ENCODE results near the gene C1QTNF6.

Gene C1QTNF6

DNA sequence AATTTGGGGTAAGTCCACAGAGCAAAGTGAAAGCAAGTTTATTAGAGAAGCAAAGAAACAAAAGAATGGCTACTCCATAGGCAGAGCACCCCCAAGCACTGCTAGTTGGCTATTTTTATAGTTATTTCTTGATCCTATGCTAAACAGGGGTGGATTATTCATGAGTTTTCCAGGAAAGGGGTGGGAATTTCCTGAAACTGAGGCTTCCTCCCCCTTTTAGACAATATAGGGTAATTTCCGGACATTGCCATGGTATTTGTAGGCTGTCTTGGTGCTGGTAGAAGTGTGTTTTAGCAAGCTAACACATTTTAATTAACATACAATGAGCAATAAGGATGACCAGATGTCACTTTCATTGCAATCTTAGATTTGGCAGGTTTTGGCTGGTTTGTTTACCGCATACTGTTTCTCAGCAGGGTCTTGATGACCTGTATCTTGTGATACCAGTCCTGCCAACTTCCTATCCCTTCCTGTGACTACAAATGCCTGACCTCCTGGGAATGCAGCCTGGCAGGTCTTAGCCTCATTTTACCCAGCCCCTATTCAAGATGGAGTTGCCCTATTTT lies 937 bp upstream of the C1QTNF6 start:
- no peak for DNase-seq

GRCh38 chr22:37187552-37187890 lies 526 bp downstream of the C1QTNF6 start:
- DNase-seq, result no peak

DNA sequence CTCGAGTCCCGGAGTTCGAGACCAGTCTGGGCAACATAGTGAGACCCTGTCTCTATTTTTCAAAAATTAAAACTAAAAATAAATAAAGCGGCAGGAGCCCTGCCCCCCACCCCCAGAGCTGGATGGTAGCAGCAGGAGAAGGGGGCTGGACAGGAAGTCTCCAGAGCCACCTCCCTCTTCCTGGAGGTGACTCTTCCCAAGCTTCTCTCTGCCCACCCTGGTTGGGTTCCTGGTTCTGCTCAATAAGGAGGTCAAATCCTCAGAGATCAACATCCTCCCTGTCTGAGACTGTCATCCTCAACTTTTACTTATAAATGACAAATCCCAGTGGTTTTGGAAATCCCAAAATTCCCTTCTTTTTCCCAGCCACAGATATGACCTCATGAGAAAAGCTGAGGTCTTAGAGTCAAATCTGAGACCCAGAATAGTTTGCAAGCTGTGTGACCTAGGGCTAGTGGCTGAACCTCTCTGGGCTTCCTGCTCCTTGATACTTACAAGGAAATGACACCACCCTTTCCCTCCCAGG lies 987 bp downstream of the C1QTNF6 start:
- DNase-seq, result no peak

GRCh38 chr22:37186228-37186996 lies 1.6 kb downstream of the C1QTNF6 start:
- DNase-seq, result no peak

DNA sequence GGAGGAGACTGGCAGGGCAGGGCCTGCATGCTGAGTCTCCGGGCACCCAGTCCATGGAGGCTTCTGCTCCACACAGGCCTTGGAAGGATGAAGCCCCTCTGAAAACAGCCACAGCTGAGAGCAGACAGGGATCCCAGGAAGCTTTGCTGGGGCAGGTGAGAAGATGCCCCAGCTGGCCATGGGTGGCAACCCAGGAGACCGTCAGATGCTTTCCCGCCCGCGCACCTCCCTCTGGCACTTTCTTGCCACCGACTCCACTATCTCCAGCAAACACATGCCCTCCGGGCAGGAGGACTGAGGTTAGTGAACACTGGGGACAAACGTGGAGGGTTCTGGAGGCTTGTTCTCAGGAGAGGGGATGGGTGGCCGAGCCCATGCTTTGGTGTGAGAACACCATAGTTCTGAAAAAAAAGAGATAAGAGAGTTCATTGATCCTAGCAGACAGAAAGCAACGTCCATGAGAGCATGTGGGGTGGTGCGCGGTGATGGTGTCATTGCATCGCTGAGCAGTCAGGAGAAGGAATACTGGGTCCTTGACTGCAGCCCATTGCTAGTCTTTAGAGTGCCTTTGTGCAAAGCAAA lies 2.3 kb downstream of the C1QTNF6 start:
- DNase-seq, result no peak

DNA sequence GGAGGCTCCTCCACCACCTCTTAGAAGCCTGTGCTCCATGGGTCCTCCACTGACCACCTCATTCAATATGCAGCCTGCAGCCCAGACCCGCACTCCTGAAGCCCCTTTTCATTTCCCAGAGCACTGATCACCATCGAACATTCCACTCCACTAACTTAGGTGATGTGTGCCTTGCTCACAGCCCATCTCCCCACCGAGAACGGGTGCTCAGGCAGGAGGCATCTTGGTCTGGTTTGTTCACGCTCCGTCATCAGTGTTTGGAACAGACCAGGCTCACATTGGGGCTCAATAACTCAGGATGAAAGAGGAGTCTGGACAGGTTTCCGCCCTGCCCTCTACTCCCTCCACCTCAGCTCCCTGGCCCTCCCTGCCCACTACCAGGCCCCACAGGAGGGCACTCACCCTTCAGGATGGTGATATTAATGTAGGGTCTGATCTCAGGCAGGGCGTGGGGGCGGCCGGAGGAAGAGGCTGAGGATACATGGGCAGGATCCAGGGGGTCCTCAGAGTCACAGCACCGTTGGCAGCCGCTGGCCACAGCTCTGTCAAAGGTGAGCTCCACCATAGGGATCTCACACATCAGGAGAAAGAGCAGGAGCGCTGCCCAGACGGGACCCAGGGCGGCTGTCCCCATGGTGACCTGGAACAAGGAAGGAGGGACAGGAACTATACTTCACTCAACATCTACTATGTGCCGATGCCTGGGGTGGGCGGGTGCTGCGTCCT lies 3.1 kb downstream of the C1QTNF6 start:
- no peak for DNase-seq

- no peak for DNase-seq
Observed at GRCh38 chr22:37184380-37184755, 3.7 kb downstream of the C1QTNF6 start.

DNA sequence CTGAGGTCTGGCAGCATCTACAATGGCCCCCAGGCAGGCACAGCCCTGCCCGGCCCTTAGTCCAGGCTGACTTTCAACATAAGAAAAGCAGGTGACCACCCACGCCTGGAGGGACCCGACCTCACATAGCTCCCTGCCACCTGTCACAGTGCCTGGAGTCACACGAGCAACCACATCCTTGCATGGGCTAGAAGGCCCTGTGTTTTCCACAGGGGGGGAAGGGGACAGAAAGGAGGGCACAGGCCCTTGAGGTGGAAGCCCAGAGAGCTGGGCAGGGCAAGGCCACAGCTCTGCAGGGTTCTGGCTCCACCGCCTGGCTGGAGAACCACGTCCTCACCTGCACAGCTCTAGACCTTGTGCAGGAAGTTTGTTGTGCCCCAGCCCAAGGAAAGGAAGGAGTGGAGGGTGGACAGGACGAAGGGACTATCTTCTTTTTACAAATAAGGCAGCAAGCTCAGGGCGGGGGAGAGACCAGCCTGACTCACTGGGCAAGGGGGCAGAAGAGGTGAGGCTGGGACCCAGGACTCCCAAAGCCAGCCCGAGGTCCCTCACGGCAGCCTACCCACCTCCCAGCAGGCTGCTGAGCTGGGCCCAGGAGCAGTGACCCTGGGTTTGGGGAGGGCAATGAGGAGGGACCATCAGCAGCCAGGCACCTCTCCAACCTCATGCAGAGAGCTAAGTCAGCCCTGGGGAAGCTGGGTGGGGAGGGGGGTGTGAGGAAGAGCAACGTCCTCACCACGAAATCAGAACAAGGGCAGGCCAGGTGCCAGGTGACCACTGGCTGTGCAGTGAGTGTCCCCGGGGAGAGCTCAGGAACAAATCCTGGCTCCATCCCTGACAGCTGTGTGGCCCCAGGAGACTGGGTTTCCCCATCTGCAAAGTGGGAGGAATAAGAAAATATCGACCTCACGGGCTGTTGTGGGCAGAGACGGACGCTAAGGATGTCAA lies 4.3 kb downstream of the C1QTNF6 start:
- no peak for DNase-seq

GRCh38 chr22:37182949-37183245 lies 5.2 kb downstream of the C1QTNF6 start:
- DNase-seq, result no peak

- DNase-seq, result no peak
Observed at GRCh38 chr22:37182101-37182948, 5.7 kb downstream of the C1QTNF6 start.

- no peak for DNase-seq
Observed at GRCh38 chr22:37181681-37182080, 6.4 kb downstream of the C1QTNF6 start.

DNA sequence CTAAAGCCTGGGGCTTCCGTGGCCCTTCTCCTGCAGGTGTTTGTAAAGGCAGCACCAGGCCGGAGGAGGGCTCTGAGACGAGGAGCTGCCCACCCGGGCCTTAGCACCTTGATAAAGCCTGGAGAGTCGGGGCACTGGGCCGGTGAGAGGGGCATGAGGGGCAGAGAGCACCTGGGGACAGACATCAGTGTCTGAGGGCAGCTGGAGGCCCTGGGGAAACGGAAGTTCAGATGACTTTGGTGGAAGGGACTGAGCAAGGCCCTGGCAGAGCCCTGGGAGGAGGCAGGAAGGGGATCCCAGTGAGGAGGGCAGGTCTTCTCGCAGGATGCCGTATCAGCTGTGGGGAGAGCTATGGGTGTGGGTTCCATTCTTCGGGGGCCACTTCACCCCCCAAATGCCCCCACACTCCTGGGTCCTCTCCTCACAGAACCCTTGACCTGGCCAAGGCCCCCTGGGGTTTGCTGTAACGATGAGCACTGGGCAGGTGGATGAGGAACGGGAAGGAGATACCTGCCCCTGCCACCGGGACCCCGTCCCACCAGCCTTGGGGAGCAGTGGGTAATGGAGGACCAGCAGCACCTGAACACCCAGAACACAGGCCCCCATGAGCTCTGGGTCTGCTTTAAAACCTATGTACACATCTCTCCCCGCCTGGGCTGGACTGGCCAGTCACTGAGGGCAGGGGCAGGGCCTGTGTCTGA lies 7.4 kb downstream of the C1QTNF6 start:
- no peak for DNase-seq

DNA sequence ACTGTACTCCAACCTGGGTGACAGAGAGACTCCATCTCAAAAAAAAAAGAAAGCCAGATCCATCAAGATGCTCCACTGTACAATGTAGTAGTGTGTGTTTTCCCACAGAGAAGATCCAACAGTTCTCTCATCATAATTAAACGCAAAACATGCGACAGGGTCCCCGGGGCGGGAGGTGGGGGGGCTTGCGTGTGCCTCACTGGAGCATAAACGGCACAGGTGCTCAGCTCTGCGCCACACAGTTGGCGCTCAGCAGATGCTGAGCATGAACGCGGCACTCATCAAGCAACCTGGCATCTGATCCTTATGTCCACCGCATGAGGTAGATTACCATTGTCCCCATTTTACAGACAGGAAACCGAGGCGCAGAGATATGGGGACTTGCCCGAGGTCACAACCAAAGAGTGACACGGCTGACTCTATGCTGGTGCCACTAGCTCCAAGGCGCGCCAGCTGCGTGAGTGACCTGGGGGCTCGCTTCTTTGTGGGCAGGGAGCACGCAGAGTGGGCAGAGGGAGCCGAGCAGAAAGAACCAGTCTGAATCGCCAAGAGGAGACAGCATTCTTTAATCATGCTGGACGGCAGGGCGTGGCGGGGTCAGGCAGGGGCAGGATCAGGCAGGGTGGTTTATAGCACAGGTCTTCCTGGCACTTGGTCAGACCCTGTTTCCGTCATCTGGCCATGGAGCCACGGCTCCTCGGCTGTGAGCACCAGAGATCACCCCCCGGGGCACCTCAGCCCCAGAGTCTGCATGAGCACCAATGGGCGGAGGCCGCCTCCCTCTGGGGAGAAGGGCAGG lies 8.2 kb downstream of the C1QTNF6 start:
- no peak for DNase-seq

DNA sequence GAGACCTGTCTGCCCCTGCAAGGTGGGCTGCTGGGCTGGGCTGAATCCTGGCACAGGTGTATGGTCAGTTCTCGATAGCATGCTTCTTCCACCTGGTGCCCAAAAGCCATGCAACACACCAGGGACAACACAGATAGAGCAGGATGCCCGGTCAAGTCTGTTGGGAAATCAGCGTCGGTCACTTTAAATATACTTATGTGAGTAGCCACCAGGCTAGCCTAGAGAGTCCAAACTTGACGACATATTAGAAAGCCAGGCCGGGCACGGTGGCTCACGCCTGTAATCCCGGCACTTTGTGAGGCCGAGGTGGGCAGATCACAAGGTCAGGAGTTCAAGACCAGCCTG lies 8.9 kb downstream of the C1QTNF6 start:
- no peak for DNase-seq

DNA sequence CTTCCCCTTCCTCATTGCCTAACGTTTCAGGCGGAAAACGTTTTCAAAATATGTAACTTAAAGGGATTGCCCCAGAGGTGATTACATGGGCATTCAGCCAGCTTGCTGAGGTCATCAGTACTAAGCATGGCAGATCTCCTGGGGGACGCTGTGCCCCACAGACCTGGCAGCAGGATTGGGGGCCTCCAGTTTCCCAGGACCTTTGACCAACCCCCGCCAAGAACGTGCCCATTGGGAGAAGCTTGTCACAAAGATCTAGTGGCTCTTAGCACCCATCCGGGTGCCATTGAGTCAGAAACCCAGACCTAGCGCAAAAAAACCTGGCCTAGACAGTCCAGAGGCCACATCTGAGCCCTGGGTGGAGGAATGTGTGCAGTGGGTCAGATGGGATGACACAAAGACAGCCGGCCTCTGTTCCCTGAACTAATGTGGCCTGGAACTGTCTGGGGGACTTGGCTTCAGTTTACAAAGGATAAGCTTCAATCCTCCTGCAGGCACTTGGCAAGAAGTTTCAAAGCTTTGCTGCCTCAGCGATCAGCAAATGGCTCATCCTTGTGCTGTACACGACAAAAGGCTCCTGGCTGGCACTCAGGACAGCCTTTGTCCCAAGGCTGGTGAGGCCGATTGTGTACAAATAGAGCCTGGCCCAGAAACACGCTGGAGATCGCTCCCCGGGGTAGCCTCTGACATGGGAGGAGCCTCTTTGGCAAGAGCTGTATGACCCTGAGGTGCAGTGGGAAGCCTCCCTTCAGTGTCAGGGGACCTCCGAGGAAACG lies 9.5 kb downstream of the C1QTNF6 start:
- no peak for DNase-seq

- DNase-seq, result no peak
Observed at GRCh38 chr22:37177755-37178154, 10.3 kb downstream of the C1QTNF6 start.

DNA sequence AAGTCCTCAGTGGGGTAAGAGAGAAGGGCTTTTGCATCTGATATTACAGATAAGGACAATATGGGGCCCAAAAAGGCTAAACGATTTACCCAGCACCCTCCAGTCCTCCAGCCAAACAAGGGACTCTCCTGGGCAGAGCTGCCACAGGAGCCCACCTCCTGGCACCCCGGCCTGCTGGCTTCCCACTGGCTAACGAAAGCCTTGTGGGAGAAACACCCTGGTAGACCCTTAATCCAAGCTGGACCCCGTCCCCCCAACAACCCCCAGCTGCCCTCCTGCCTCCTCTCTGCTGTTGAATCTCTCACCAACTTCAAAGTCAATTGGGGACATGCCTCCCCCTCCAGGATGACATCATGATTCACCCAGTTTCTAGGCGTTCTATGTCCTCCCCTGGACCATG lies 10.8 kb downstream of the C1QTNF6 start:
- no peak for DNase-seq

- DNase-seq, result no peak
Observed at GRCh38 chr22:37176464-37177061, 11.5 kb downstream of the C1QTNF6 start.

All from activated CD4-positive, alpha-beta T cell treated with anti-CD3 and anti-CD28 coated beads, Interleukin-2, amount 50 U/mL, for 48 hours (primary cell).